Measurements from ENCODE around the gene CWC27. TPM values are rescaled to one million over a fixed set of nuclear protein-coding genes. Genes with fewer than 3 reads are reported as not detected.

CWC27 gene
- total RNA-seq, 4 donors from 2014 or later = 12.3 to 21.2 (median 13.4) TPM

DNA sequence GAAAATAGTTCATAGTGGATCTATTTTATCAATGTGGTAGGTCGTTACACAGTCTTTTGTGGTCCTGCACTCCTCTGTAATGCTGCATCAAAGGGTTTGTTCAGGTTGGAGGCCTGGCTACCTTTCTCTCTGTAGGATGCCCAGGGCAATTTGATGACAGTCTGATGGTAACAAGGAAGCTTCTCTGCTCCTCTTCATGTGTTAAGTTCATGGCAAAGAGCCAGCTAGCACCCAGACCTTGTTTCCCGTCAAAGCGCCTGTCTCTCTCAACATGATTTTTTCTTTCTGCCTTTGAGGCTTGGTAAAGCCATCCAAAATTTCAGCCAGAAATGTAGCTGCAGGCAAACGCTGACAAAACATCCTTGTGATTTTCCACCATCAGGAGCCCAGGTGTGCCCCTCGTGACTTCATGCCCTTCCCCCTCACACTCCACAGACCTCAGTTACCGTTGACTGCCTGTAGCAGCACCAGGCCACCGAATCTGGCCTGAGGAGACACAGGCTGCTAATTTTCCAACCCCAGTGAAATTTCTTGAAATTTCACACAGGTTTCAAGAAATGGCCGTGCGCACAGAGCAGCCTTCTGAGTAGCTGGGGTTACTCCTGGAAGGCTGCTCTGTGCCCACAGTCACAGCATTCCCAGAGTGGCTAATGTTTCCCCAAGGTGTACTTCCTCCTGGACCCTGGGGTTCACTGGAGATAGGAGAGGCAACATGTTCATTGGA is 292.7 kb downstream of the CWC27 start:
- Histone ChIP-seq H3K36me3 (no peaks in the 10 kb centered on the region), H3K9me3 (no peaks in the 10 kb centered on the region), H3K27ac (replicated peaks in 1 of 4) (no peak overlapping the region), H3K27me3 (no peaks in the 10 kb centered on the region), H3K4me3 (no peak overlapping the region), H3K4me1 (peaks cover 16 to 21% (median 18%) of the 10 kb centered on the region in 4 donors)
- intact Hi-C loops (cut with DNase I) = no loop called here
- TF ChIP-seq, protein P1, sequence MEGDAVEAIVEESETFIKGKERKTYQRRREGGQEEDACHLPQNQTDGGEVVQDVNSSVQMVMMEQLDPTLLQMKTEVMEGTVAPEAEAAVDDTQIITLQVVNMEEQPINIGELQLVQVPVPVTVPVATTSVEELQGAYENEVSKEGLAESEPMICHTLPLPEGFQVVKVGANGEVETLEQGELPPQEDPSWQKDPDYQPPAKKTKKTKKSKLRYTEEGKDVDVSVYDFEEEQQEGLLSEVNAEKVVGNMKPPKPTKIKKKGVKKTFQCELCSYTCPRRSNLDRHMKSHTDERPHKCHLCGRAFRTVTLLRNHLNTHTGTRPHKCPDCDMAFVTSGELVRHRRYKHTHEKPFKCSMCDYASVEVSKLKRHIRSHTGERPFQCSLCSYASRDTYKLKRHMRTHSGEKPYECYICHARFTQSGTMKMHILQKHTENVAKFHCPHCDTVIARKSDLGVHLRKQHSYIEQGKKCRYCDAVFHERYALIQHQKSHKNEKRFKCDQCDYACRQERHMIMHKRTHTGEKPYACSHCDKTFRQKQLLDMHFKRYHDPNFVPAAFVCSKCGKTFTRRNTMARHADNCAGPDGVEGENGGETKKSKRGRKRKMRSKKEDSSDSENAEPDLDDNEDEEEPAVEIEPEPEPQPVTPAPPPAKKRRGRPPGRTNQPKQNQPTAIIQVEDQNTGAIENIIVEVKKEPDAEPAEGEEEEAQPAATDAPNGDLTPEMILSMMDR (IDR thresholded peaks at IDR 0.05) = no peak
- TF ChIP-seq POLR2A (IDR thresholded peaks at IDR 0.05; ENCODE audit: low read depth) = no peak
- no peak for TF ChIP-seq POLR2AphosphoS5 (IDR thresholded peaks at IDR 0.05)
- no peak for TF ChIP-seq EP300 (IDR thresholded peaks at IDR 0.05)
- WGBS = 88% methylated on average over 9 of the region's 9 CpGs
- peak; percentile 53 for DNase-seq (ENCODE audit: extremely low spot score)

DNA sequence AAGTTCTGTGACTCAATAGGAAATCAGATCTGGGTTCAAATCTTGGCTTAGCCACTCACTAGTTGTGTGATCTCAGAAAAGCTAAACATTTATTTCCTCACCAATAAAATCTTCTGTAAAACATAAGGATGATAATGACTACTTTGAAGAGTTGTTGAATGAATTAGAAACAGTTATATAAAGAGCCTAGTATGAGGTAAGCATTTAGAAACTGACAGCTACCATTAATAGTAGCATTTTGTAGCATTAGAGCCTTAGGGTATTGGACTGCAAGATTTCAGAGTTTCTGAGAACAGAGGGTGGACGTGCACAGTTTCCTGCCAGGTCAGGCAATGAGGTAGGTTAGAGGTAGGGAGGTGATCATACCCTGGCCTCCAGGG is 293.2 kb downstream of the CWC27 start:
- no peak overlapping the region for H3K4me3 ChIP-seq
- H3K9me3 ChIP-seq = no peaks in the 10 kb centered on the region
- intact Hi-C loops (cut with DNase I) = no loop called here
- no peak for TF ChIP-seq EP300 (IDR thresholded peaks at IDR 0.05)
- no peak for TF ChIP-seq POLR2AphosphoS5 (IDR thresholded peaks at IDR 0.05)
- TF ChIP-seq, protein P1 (IDR thresholded peaks at IDR 0.05) = no peak
- TF ChIP-seq POLR2A (IDR thresholded peaks at IDR 0.05; ENCODE audit: low read depth) = no peak
- 69% methylated on average over 1 of the region's 1 CpG for WGBS
- H3K4me1 ChIP-seq = peaks cover 18 to 26% (median 21%) of the 10 kb centered on the region in 4 donors
- DNase-seq (ENCODE audit: extremely low spot score) = no peak
- H3K36me3 ChIP-seq = no peaks in the 10 kb centered on the region
- H3K27ac ChIP-seq (replicated peaks in 1 of 4) = no peak overlapping the region
- H3K27me3 ChIP-seq = no peaks in the 10 kb centered on the region

DNA sequence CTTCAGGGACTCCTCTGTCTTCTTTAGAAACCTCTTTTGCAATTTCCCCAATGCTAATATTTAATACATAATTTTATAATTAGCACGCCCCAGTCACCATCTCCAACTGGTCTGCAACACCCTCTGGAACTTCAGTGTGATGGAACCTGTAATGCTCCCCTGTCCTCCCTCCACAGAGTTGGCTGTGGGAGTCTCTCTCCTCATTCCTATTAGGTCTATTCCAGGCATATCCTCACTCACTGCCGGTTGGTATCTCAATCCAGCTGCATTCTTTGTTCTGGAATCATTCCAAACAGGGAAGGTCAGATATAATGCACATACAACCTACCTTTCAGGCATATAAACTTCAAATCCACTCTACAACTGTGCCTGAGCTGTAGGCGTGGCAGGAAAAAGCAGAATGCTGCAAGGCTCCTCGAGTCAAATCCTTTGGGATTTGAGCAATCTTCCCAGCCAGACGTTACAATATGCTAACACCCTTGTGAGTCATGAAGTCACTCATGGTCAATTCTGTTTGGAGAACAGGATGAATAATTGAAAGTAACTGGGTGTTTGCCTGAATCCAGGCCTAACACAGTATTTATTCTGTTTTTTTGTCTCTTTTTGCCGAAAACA is 293.8 kb downstream of the CWC27 start:
- Histone ChIP-seq H3K9me3 (no peaks in the 10 kb centered on the region), H3K27me3 (no peaks in the 10 kb centered on the region), H3K36me3 (no peaks in the 10 kb centered on the region), H3K4me3 (no peak overlapping the region), H3K27ac (replicated peaks in 1 of 4) (peak overlapping the region; percentile 12 to 72 (median 60)), H3K4me1 (peaks cover 18 to 28% (median 23%) of the 10 kb centered on the region in 4 donors)
- TF ChIP-seq POLR2AphosphoS5 (IDR thresholded peaks at IDR 0.05) = peak; percentile 52 to 59
- TF ChIP-seq POLR2A (IDR thresholded peaks at IDR 0.05; ENCODE audit: low read depth) = no peak
- TF ChIP-seq EP300 (IDR thresholded peaks at IDR 0.05) = no peak
- TF ChIP-seq, protein P1 (IDR thresholded peaks at IDR 0.05) = no peak
- DNase-seq (ENCODE audit: extremely low spot score) = peak; percentile 57
- intact Hi-C loops (cut with DNase I) = no loop called here
- 45% methylated on average over 6 of the region's 6 CpGs for WGBS

DNA sequence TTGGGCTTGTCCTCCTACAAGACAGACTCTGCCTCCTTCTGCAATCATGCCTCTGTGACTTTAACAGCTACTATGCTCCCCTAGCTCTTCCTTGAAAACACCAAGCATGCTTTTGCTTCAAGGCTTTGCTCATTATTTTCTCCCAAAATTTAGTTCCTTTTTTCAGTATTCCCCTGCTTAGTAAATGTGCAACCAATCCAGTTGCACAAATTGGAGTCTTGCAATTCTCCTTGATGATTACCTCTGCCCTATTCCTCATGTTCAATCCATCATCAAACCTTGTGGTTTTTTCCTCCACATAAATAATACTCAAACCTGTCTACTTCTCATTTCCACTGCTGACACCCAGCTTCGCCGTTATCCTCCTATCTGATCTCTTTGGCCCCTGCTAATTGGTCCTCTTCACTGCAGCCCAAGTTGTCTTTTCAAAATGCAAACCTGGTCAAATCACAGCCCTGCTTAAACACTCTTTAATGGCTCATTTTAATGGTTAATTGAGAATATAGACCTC is 296.3 kb downstream of the CWC27 start:
- peaks cover 18 to 28% (median 23%) of the 10 kb centered on the region in 4 donors for H3K4me1 ChIP-seq
- H3K27me3 ChIP-seq = no peaks in the 10 kb centered on the region
- intact Hi-C loops (cut with DNase I) = no loop called here
- H3K4me3 ChIP-seq = no peak overlapping the region
- no peak overlapping the region for H3K27ac ChIP-seq (replicated peaks in 1 of 4)
- TF ChIP-seq EP300 (IDR thresholded peaks at IDR 0.05) (no peak), POLR2A (IDR thresholded peaks at IDR 0.05; ENCODE audit: low read depth) (no peak), POLR2AphosphoS5 (IDR thresholded peaks at IDR 0.05) (no peak)
- TF ChIP-seq, protein P1 (IDR thresholded peaks at IDR 0.05) = no peak
- H3K36me3 ChIP-seq = no peaks in the 10 kb centered on the region
- H3K9me3 ChIP-seq = no peaks in the 10 kb centered on the region
- 90% methylated on average over 2 of the region's 2 CpGs for WGBS
- DNase-seq (ENCODE audit: extremely low spot score) = peak; percentile 24

All from esophagus muscularis mucosa (tissue), 4 donors.